ENCODE data around the gene SRSF8. TPM values are rescaled to one million over a fixed set of nuclear protein-coding genes. Genes with fewer than 3 reads are reported as not detected.
A peak's percentile ranks its signal among the peaks of the same experiment; 100 is the strongest.

The SRSF8 gene
- total RNA-seq, 1 experiment from 2014 or later, result 22.9 TPM

DNA sequence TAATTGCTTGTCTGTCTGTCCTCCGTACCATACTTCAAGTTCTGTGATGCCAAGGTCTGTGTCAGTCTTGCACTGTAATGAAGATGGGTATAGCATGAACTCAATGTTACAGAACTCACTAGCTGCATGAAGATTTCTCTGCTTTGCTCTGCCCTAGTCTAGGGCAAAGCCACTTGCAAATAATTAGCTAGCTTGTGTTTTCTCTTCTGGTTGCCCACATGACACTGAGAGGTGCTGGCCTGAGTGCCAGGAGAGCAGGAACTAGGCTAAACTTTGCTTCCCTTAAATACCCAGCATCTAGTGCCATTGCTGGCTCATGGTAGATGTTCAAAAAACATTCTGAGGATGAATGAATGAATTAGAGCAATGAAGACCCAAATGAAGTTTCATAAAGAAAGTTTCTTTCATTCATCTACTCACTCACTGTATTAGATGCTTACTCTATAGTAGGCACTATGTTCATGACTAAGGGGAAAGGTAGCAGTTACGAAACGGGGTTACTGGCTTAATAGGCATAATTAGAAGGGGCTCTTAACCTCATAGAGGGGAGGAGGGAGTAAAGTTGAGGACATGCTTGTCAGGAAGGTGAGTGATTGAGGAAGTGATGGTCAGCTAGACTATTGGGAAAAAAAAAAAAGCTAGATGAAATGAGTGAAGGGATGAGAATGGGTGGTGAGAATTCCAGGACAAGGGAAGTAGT, 18.5 kb downstream of the SRSF8 start:
- CTCF ChIA-PET, result no interaction called here
- POLR2A ChIA-PET (ENCODE audit: unreplicated experiment), result no interaction called here
- no TSS peak for BruUV-seq (replicated peaks)

DNA sequence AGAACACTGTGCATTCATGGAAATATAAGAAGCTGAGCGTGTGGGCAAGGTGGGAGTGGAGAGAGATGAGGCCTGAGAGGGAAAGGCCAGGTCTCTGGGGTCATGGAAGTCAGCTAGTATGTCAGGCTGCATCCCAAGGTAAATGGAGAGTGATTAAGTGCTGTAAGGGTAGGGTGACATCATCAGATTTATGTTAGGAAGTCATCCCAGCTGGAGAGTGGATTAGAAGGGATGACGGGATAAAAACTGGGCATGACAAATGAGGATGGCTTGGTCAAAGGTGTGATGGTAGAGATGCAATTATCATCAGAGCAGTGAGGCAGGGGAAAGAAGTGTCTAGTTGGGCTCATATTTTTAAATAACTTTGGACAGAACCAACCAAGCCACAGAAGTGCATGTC, 19.4 kb downstream of the SRSF8 start:
- CTCF ChIA-PET, result no interaction called here
- peaks cover 7% of the 10 kb centered on the region; the same call in 1 of the 2 replicates for H3K79me2 ChIP-seq (ENCODE audit: low read depth)
- POLR2A ChIA-PET (ENCODE audit: unreplicated experiment), result no interaction called here
- H2AFZ ChIP-seq, result no peak overlapping the region
- no peaks in the 10 kb centered on the region for H3K36me3 ChIP-seq (ENCODE audit: low read depth)
- no peaks in the 10 kb centered on the region for H4K20me1 ChIP-seq (ENCODE audit: insufficient read depth)
- H3F3A ChIP-seq (ENCODE audit: insufficient read depth, low read depth), result peaks cover 6% of the 10 kb centered on the region; the same call in 1 of the 2 replicates
- no peak for DNase-seq
- BruUV-seq (replicated peaks), result no TSS peak
- H3K4me2 ChIP-seq, result no peak overlapping the region
- H3K9me3 ChIP-seq (ENCODE audit: insufficient read depth, low read depth), result no peaks in the 10 kb centered on the region
- TF ChIP-seq EZH2 (IDR thresholded peaks at IDR 0.05; ENCODE audit: low read depth) (no peak), CTCF (conservative IDR thresholded peaks at IDR 0.05) (no peak)
- no peaks in the 10 kb centered on the region for H3K9me2 ChIP-seq (ENCODE audit: insufficient read depth)
- no peak overlapping the region for H3K4me3 ChIP-seq
- H3K27me3 ChIP-seq (ENCODE audit: insufficient read depth, low read depth), result no peaks in the 10 kb centered on the region
- peaks cover 28% of the 10 kb centered on the region for H3K4me1 ChIP-seq (replicated peaks; ENCODE audit: insufficient read depth)
- no peak overlapping the region for H3K27ac ChIP-seq
- intact Hi-C loops (cut with micrococcal nuclease; ENCODE audit: unreplicated experiment), result no loop called here

More for the DNA sequence above, 18.5 kb downstream of the SRSF8 start:
- peaks cover 20% of the 10 kb centered on the region for H3K4me1 ChIP-seq (replicated peaks; ENCODE audit: insufficient read depth)
- no peak overlapping the region; the same call in 1 of the 2 replicates for H3K4me2 ChIP-seq
- H3K9me2 ChIP-seq (ENCODE audit: insufficient read depth), result no peaks in the 10 kb centered on the region
- H3F3A ChIP-seq (ENCODE audit: insufficient read depth, low read depth), result peaks cover 6% of the 10 kb centered on the region; the same call in 1 of the 2 replicates
- DNase-seq, result no peak
- H3K36me3 ChIP-seq (ENCODE audit: low read depth), result no peaks in the 10 kb centered on the region
- H3K27ac ChIP-seq, result peak overlapping the region; percentile 35; the same call in 1 of the 2 replicates
- H4K20me1 ChIP-seq (ENCODE audit: insufficient read depth), result no peaks in the 10 kb centered on the region
- TF ChIP-seq CTCF (conservative IDR thresholded peaks at IDR 0.05), result no peak
- no peak for TF ChIP-seq EZH2 (IDR thresholded peaks at IDR 0.05; ENCODE audit: low read depth)
- intact Hi-C loops (cut with micrococcal nuclease; ENCODE audit: unreplicated experiment), result no loop called here
- H2AFZ ChIP-seq, result peak overlapping the region; percentile 5; the same call in 1 of the 2 replicates
- no peaks in the 10 kb centered on the region for H3K27me3 ChIP-seq (ENCODE audit: insufficient read depth, low read depth)
- no peaks in the 10 kb centered on the region for H3K9me3 ChIP-seq (ENCODE audit: insufficient read depth, low read depth)
- H3K79me2 ChIP-seq (ENCODE audit: low read depth), result no peaks in the 10 kb centered on the region
- H3K4me3 ChIP-seq, result no peak overlapping the region

DNA sequence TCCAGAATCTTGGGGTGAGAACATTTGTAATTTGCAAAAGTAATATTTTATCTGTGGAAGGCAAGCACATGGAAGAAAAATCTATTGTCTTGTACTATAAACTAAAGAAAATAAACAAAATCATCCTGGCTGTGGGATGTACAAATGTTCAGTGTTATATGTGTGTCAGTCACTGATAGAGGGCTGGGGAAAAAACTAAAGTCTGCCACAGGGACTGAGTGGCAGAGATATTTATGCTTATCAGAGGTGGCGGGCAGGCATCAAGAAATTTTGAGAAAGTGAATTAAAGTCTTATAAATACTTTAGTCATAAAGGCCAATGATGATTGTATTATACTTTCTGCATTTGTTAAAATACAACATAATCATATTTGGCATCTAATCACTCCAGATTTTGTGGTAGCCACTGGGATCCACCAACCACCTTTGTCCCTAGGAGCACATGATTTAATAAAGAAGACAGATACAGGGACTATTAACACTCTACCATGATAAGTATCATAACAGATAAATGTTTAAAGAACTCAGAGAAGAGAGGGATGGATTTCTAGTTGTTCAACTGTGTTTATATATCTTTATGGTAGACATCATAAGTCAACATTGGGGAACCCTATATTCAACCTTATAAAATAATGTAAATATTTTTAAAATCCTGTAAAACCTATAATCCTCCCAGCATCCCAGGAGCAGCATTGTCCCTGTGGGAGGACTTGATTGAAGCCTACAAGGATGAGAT, 20.3 kb downstream of the SRSF8 start:
- no peak overlapping the region for H3K4me2 ChIP-seq
- no peak for TF ChIP-seq EZH2 (IDR thresholded peaks at IDR 0.05; ENCODE audit: low read depth)
- no peak for TF ChIP-seq CTCF (conservative IDR thresholded peaks at IDR 0.05)
- H4K20me1 ChIP-seq (ENCODE audit: insufficient read depth), result no peaks in the 10 kb centered on the region
- H3K36me3 ChIP-seq (ENCODE audit: low read depth), result no peaks in the 10 kb centered on the region
- no peaks in the 10 kb centered on the region for H3K9me3 ChIP-seq (ENCODE audit: insufficient read depth, low read depth)
- no peak for DNase-seq
- no peak overlapping the region for H3K4me3 ChIP-seq
- no peak overlapping the region for H2AFZ ChIP-seq
- intact Hi-C loops (cut with micrococcal nuclease; ENCODE audit: unreplicated experiment), result no loop called here
- H3K27me3 ChIP-seq (ENCODE audit: insufficient read depth, low read depth), result no peaks in the 10 kb centered on the region
- H3K9me2 ChIP-seq (ENCODE audit: insufficient read depth), result no peaks in the 10 kb centered on the region
- peaks cover 32% of the 10 kb centered on the region for H3K4me1 ChIP-seq (replicated peaks; ENCODE audit: insufficient read depth)
- ChIA-PET POLR2A (ENCODE audit: unreplicated experiment) (no interaction called here), CTCF (no interaction called here)
- peaks cover 10% of the 10 kb centered on the region; the same call in 1 of the 2 replicates for H3K79me2 ChIP-seq (ENCODE audit: low read depth)
- BruUV-seq (replicated peaks), result no TSS peak
- H3K27ac ChIP-seq, result no peak overlapping the region
- H3F3A ChIP-seq (ENCODE audit: insufficient read depth, low read depth), result peaks cover 8% of the 10 kb centered on the region; the same call in 1 of the 2 replicates

Data from PC-9 (cell line).